H1 (cell line): Measurements from ENCODE around the gene LHPP. TPM values are rescaled to one million over a fixed set of nuclear protein-coding genes. Genes with fewer than 3 reads are reported as not detected.

Experiments used
- CTCF ChIA-PET: fragments of 300-600 bp; sonication (Branson Sonifier 250); formaldehyde crosslinking; loops from one replicate; lab custom pipeline; 2021; ENCODE audit not compliant: partially characterized antibody; lab: Charles Lee
- POLR2A ChIA-PET: fragments of 300-600 bp; sonication (Branson Sonifier 250); formaldehyde crosslinking; loops from one replicate; lab custom pipeline; 2021; ENCODE audit warnings: inconsistent platforms; ENCODE audit not compliant: partially characterized antibody; lab: Charles Lee
- DNase-seq, 2 experiments: peaks; one replicate each; pipeline versions ENCODE4 v3.0.0 to v3.0.0-alpha.2; 2010 to 2022; ENCODE audit warnings: low spot score in 2 of 2, low read depth in 1 of 2, mixed read lengths in 1 of 2
- FAIRE-seq: peaks from 2 replicates; lab custom pipeline; 2011; peaks lifted over from hg19 to GRCh38; lab: Jason Lieb, UNC
- H2AFZ ChIP-seq: 2 replicates; pipeline ENCODE4 v1.8.1; 2012; ENCODE audit warnings: low read length, inconsistent platforms
- H2AK5ac ChIP-seq: 2 replicates; pipeline ENCODE4 v1.6.1; 2013; ENCODE audit warnings: low read depth, low read length
- H2BK120ac ChIP-seq: replicated peaks from 2 replicates; pipeline ENCODE3; 2013; ENCODE audit warnings: low read depth, low read length, inconsistent platforms
- H2BK12ac ChIP-seq: 2 replicates; pipeline ENCODE4 v1.6.1; 2013; ENCODE audit warnings: low read depth, low read length
- H2BK15ac ChIP-seq: 2 replicates; pipeline ENCODE4 v1.6.1; 2013; ENCODE audit warnings: low read length
- H2BK20ac ChIP-seq: 2 replicates; pipeline ENCODE4 v1.6.1; 2013; ENCODE audit warnings: low read length
- H2BK5ac ChIP-seq: 2 replicates; pipeline ENCODE4 v1.6.1; 2013; ENCODE audit warnings: low read depth, low read length
- H3K14ac ChIP-seq: 2 replicates; pipeline ENCODE4 v1.6.1; 2013; ENCODE audit warnings: inconsistent platforms; ENCODE audit not compliant: insufficient read length
- H3K18ac ChIP-seq: 2 replicates; pipeline ENCODE4 v1.6.1; 2013; ENCODE audit warnings: low read length; ENCODE audit errors: extremely low read depth
- H3K23ac ChIP-seq: 2 replicates; pipeline ENCODE4 v1.6.1; 2013; ENCODE audit warnings: inconsistent platforms; ENCODE audit not compliant: insufficient read length
- H3K23me2 ChIP-seq: 2 replicates; pipeline ENCODE4 v1.6.1; 2013; ENCODE audit warnings: low read depth, low read length
- H3K27ac ChIP-seq: 2 replicates; pipeline ENCODE4 v1.6.1; 2011; ENCODE audit warnings: low read depth, low read length, inconsistent platforms
- H3K27me3 ChIP-seq, 4 experiments: replicated peaks in 1 of 4; 1 replicate in 1 of 4; 2 replicates in 3 of 4; pipeline versions ENCODE4 v1.6.1 to v1.8.1; 2011 to 2013; ENCODE audit warnings: low read length in 3 of 4, mild to moderate bottlenecking in 3 of 4, inconsistent platforms in 2 of 4, mixed read lengths in 2 of 4, moderate library complexity in 1 of 4; ENCODE audit not compliant: control insufficient read depth in 3 of 4, insufficient read depth in 3 of 4; ENCODE audit errors: extremely low read depth in 1 of 4
- H3K36me3 ChIP-seq, 4 experiments: 2 replicates each; pipeline versions ENCODE4 v1.6.1 to v1.8.1; 2011 to 2013; ENCODE audit warnings: mild to moderate bottlenecking in 4 of 4, low read length in 3 of 4, moderate library complexity in 2 of 4, control low read depth in 1 of 4, inconsistent platforms in 1 of 4; ENCODE audit not compliant: insufficient read depth in 4 of 4, control insufficient read depth in 2 of 4
- H3K4ac ChIP-seq: replicated peaks from 2 replicates; pipeline ENCODE3; 2013; ENCODE audit warnings: low read length, low read depth, mixed read lengths, inconsistent platforms; ENCODE audit not compliant: insufficient read length
- H3K4me1 ChIP-seq, 4 experiments: replicated peaks in 1 of 4; 1 replicate in 1 of 4; 2 replicates in 3 of 4; pipeline versions ENCODE4 v1.6.1 to v1.8.1; 2011 to 2013; ENCODE audit warnings: low read length in 3 of 4, inconsistent platforms in 2 of 4, mixed read lengths in 1 of 4; ENCODE audit not compliant: insufficient read depth in 4 of 4, control insufficient read depth in 3 of 4
- H3K4me2 ChIP-seq, 2 experiments: 2 replicates each; pipeline versions ENCODE4 v1.6.1 to v1.8.1; 2011 to 2013; ENCODE audit warnings: low read depth in 2 of 2, low read length in 2 of 2, control low read depth in 1 of 2, inconsistent platforms in 1 of 2, mild to moderate bottlenecking in 1 of 2; ENCODE audit not compliant: insufficient read depth in 1 of 2
- H3K4me3 ChIP-seq, 4 experiments: fragments of 200-600, 300-600 bp in 1 of 4; sonication (generic), shearing (Covaris generic), sonication (Bioruptor Twin) in 1 of 4; 2 replicates each; pipeline versions ENCODE4 v1.5.1 to v1.8.1; 2011 to 2016; ENCODE audit warnings: low read length in 4 of 4, low read depth in 3 of 4, control low read depth in 2 of 4, inconsistent platforms in 2 of 4, mild to moderate bottlenecking in 2 of 4, mixed read lengths in 1 of 4, moderate library complexity in 1 of 4; ENCODE audit not compliant: insufficient read depth in 2 of 4; ENCODE audit errors: extremely low read depth in 1 of 4
- H3K56ac ChIP-seq: replicated peaks from 2 replicates; pipeline ENCODE3; 2013; ENCODE audit warnings: low read depth, mild to moderate bottlenecking, mixed read lengths, low read length, inconsistent platforms; ENCODE audit not compliant: insufficient read length
- H3K79me1 ChIP-seq: 2 replicates; pipeline ENCODE4 v1.6.1; 2013; ENCODE audit warnings: low read depth, low read length, control low read depth
- H3K79me2 ChIP-seq, 2 experiments: 2 replicates each; pipeline versions ENCODE4 v1.6.1 to v1.8.1; 2012 to 2013; ENCODE audit warnings: low read length in 2 of 2, mild to moderate bottlenecking in 2 of 2, inconsistent platforms in 1 of 2; ENCODE audit not compliant: insufficient read depth in 2 of 2, control insufficient read depth in 1 of 2
- H3K9ac ChIP-seq, 4 experiments: replicated peaks in 1 of 4; 1 replicate in 1 of 4; 2 replicates in 3 of 4; pipeline versions ENCODE4 v1.6.1 to v1.8.1; 2011 to 2013; ENCODE audit warnings: low read depth in 3 of 4, low read length in 3 of 4, control low read depth in 2 of 4, mild to moderate bottlenecking in 2 of 4, moderate library complexity in 2 of 4, inconsistent platforms in 1 of 4; ENCODE audit errors: extremely low read depth in 1 of 4
- H3K9me3 ChIP-seq, 2 experiments: 2 replicates each; pipeline versions ENCODE4 v1.6.1 to v1.8.1; 2012 to 2013; ENCODE audit warnings: mild to moderate bottlenecking in 2 of 2, moderate library complexity in 2 of 2, control low read depth in 1 of 2, inconsistent platforms in 1 of 2, low read depth in 1 of 2, low read length in 1 of 2, mixed read lengths in 1 of 2; ENCODE audit not compliant: insufficient read depth in 2 of 2
- H4K20me1 ChIP-seq, 2 experiments: replicated peaks in 1 of 2; 2 replicates each; pipeline versions ENCODE3 to v1.8.1; 2011 to 2013; ENCODE audit warnings: inconsistent platforms in 2 of 2, low read length in 2 of 2, mild to moderate bottlenecking in 1 of 2; ENCODE audit not compliant: insufficient read depth in 2 of 2, control insufficient read depth in 1 of 2
- H4K5ac ChIP-seq: 2 replicates; pipeline ENCODE4 v1.6.1; 2013; ENCODE audit warnings: low read length, low read depth, mixed read lengths, inconsistent platforms; ENCODE audit not compliant: insufficient read length
- H4K8ac ChIP-seq: 2 replicates; pipeline ENCODE4 v1.8.0; 2013; ENCODE audit warnings: mild to moderate bottlenecking, moderate library complexity, low read length, inconsistent platforms; ENCODE audit not compliant: insufficient read depth; ENCODE audit errors: extremely low read depth
- H4K91ac ChIP-seq: replicated peaks from 2 replicates; pipeline ENCODE3; 2013; ENCODE audit warnings: low read length, mixed read lengths, inconsistent platforms; ENCODE audit not compliant: insufficient read length
- ASH2L ChIP-seq: fragments of 200-600, 300-600 bp; sonication (generic); IDR thresholded peaks from one replicate; pipeline ENCODE4 v1.7.1; 2017; ENCODE audit warnings: low read length
- CTCF ChIP-seq, 3 experiments: IDR thresholded peaks; 1 replicate in 2 of 3; 2 replicates in 1 of 3; pipeline versions ENCODE4 v1.5.1 to v1.6.1; 2011; ENCODE audit warnings: low read length in 3 of 3, mild to moderate bottlenecking in 3 of 3, inconsistent platforms in 2 of 3, low read depth in 1 of 3, moderate library complexity in 1 of 3; ENCODE audit not compliant: insufficient read depth in 1 of 3; ENCODE audit errors: control extremely low read depth in 1 of 3
- MAX ChIP-seq: IDR thresholded peaks from 2 replicates; pipeline ENCODE4 v1.6.1; 2012; ENCODE audit warnings: inconsistent platforms
- NANOG ChIP-seq: IDR thresholded peaks from 2 replicates; pipeline ENCODE4 v1.6.1; 2011; ENCODE audit warnings: low read length, low read depth, mild to moderate bottlenecking, inconsistent platforms; ENCODE audit not compliant: insufficient read depth, poor library complexity, severe bottlenecking
- SP2 ChIP-seq: IDR thresholded peaks from 2 replicates; pipeline ENCODE4 v1.6.1; 2012; ENCODE audit warnings: mild to moderate bottlenecking, low read length, inconsistent platforms
- TCF12 ChIP-seq: IDR thresholded peaks from 2 replicates; pipeline ENCODE4 v1.6.1; 2011; ENCODE audit warnings: low read depth, mild to moderate bottlenecking, low read length
- ZNF274 ChIP-seq: IDR thresholded peaks from 2 replicates; pipeline ENCODE4 v1.7.0; 2012; ENCODE audit warnings: low read length, borderline replicate concordance; ENCODE audit errors: extremely low read depth
- WGBS, 2 experiments: shearing (Covaris generic) in 1 of 2; methylation state at CpG; one replicate each; pipeline versions ENCODE4 v1.1.6 to v1.1.7; 2013 to 2015; ENCODE audit warnings: low lambda C conversion rate in 2 of 2, mixed read lengths in 2 of 2, inconsistent platforms in 1 of 2, low coverage in 1 of 2, missing lambda C conversion rate in 1 of 2; ENCODE audit not compliant: insufficient replicate concordance in 2 of 2, insufficient coverage in 1 of 2, insufficient read length in 1 of 2; ENCODE audit errors: extremely low coverage in 1 of 2, missing lambda C conversion rate in 1 of 2; 5-methylcytosine and 5-hydroxymethylcytosine counted together
- polyA plus RNA-seq, 7 experiments: library from polyadenylated mRNA; depleted of rRNA in 3 of 7; stranded (reverse) in 5 of 7; unstranded in 2 of 7; fragments of >200 nt in 5 of 7; fragments of 200-250 nt in 2 of 7; gene quantifications; 1 replicate in 5 of 7; 2 replicates in 1 of 7; 4 replicates in 1 of 7; pipeline versions ENCODE4 v1.2.1 to v1.2.3, GENCODE V29; 2011 to 2013; ENCODE audit warnings: missing spikeins in 2 of 7, mixed read lengths in 2 of 7
- total RNA-seq: library from RNA; stranded (reverse); fragmentation: NEBNext Ultra II Directional; extraction: Animal tissue kit (Norgen Biotek cat#: 25700); gene quantifications from 2 replicates; pipeline ENCODE4 v1.2.1, GENCODE V29; 2021

Gene LHPP
- total and polyA plus RNA-seq, 2 of the 8 experiments (the other 6 are each of a cell fraction or from before 2014, with no cell fraction given), result 26.0 to 45.0 TPM

GRCh38 chr10:124418726-124419501, 42.7 kb upstream of the LHPP start, which contains the start of gene OAT:
Gene OAT, minus strand, starts transcription at chr10:124418923. Its CDS starts 6,752 bp downstream, at chr10:124412171.
- peak within 1 kb of the TSS; percentile 57 for H3K4ac ChIP-seq
- peak within 1 kb of the TSS; percentile 51; the same call in 1 of the 2 replicates for H2AFZ ChIP-seq
- peak within 1 kb of the TSS; percentile 33 for H3K56ac ChIP-seq
- peak within 1 kb of the TSS; percentile 87; the same call in 1 of the 2 replicates for H2BK5ac ChIP-seq
- peaks cover 0 to 37% of the 10 kb centered on the region in 2 experiments; a peak in 3 of 4 replicates for H3K79me2 ChIP-seq
- POLR2A ChIA-PET, result interaction anchor here (0.5 to 4.7 kb wide), 29 partner anchors 9 to 348 kb away, joined by 3 to 43 read pairs (median 4); partner anchors contain the start of genes LHPP and NKX1-2
- FAIRE-seq, result no peak
- peaks cover 0 to 5% of the 10 kb centered on the region in 2 experiments for H4K20me1 ChIP-seq
- H2BK15ac ChIP-seq, result peak within 1 kb of the TSS; percentile 72
- no peak within 1 kb of the TSS for H3K23ac ChIP-seq
- peak within 1 kb of the TSS in 2 of 4 experiments; percentile 8 to 35; a peak in 3 of 7 replicates for H3K9ac ChIP-seq
- H2AK5ac ChIP-seq, result peak within 1 kb of the TSS; percentile 70; the same call in 1 of the 2 replicates
- no peaks in the 10 kb centered on the region; a peak in 1 of 8 replicates for H3K36me3 ChIP-seq
- H3K9me3 ChIP-seq, result no peaks in the 10 kb centered on the region
- H4K5ac ChIP-seq, result no peak within 1 kb of the TSS
- CTCF ChIA-PET, result interaction anchor here (0.6 to 2.7 kb wide), 12 partner anchors 8 to 424 kb away, joined by 3 to 9 read pairs (median 4); no protein-coding TSS in a partner anchor
- H3K79me1 ChIP-seq, result no peaks in the 10 kb centered on the region
- H3K14ac ChIP-seq, result no peak within 1 kb of the TSS
- H4K8ac ChIP-seq, result peak within 1 kb of the TSS; percentile 22; the same call in 1 of the 2 replicates
- peaks cover 0 to 2% (median 0%) of the 10 kb centered on the region in 4 experiments; a peak in 1 of 7 replicates for H3K27me3 ChIP-seq
- H3K27ac ChIP-seq, result no peak within 1 kb of the TSS; the same call in 1 of the 2 replicates
- H4K91ac ChIP-seq, result peak within 1 kb of the TSS; percentile 93
- H2BK20ac ChIP-seq, result 0 out of 2 replicates have a peak within 1 kb of the TSS, but pooled peaks have one; percentile 48
- H3K18ac ChIP-seq, result no peak within 1 kb of the TSS; the same call in 1 of the 2 replicates
- peak within 1 kb of the TSS; percentile 56 to 80 for H3K4me2 ChIP-seq
- peak within 1 kb of the TSS; percentile 81 for H2BK120ac ChIP-seq
- 1% methylated on average over 51 of the region's 70 CpGs; no CpG with 5 or more reads in 1 of the 2 experiments for WGBS, 2 experiments
- peaks cover 2 to 5% (median 4%) of the 10 kb centered on the region in 4 experiments; a peak in 5 of 7 replicates for H3K4me1 ChIP-seq
- peak within 1 kb of the TSS; percentile 58 to 79 (median 62) for H3K4me3 ChIP-seq
- peaks cover 7% of the 10 kb centered on the region; the same call in 1 of the 2 replicates for H3K23me2 ChIP-seq
- peak; percentile 95 to 97 for DNase-seq
- H2BK12ac ChIP-seq, result peak within 1 kb of the TSS; percentile 90
- TF ChIP-seq ASH2L, result peak; percentile 35
- peak; percentile 33 to 47 (median 46); a peak in 3 of 4 replicates for TF ChIP-seq CTCF (IDR thresholded peaks at IDR 0.05; ENCODE audit: control extremely low read depth in 1 of 3, insufficient read depth in 1 of 3, low read depth in 1 of 3, low read length in 3 of 3)
- TF ChIP-seq TCF12, result peak; percentile 54; the same call in 1 of the 2 replicates
- no peak for TF ChIP-seq SP2
- TF ChIP-seq NANOG, result no peak
- peak; percentile 72 for TF ChIP-seq MAX
- TF ChIP-seq ZNF274, result no peak
